ENCODE data around the gene HAT1.
A peak's percentile ranks its signal among the peaks of the same experiment; 100 is the strongest.
"Not testable (repeated sequence)": the region's sequence is repeated elsewhere in the genome, so short reads cannot be mapped to it uniquely, and the experiment has no call there.

HAT1 gene

GRCh38 chr2:171894612-171894947, 27.7 kb upstream of the HAT1 start:
- no peak for DNase-seq
- H3K9me3 Mint-ChIP-seq: no peaks in the 10 kb centered on the region
- peaks cover 18 to 24% of the 10 kb centered on the region in 2 donors for H3K4me1 Mint-ChIP-seq (ENCODE audit: low read depth in 2 of 2)
- peaks cover 7% of the 10 kb centered on the region for H3K36me3 Mint-ChIP-seq (ENCODE audit: insufficient read depth)
- H3K4me3 Mint-ChIP-seq: peak overlapping the region; percentile 97 to 98
- H3K27ac Mint-ChIP-seq: peak overlapping the region; percentile 87 to 91
- no peak for ATAC-seq (replicated peaks)
- no peaks in the 10 kb centered on the region for H3K27me3 Mint-ChIP-seq

GRCh38 chr2:171895786-171896185, 26.5 kb upstream of the HAT1 start:
- Mint-ChIP-seq H3K27ac (no peak overlapping the region), H3K27me3 (no peaks in the 10 kb centered on the region), H3K9me3 (no peaks in the 10 kb centered on the region), H3K36me3 (ENCODE audit: insufficient read depth) (peaks cover 6% of the 10 kb centered on the region), H3K4me1 (ENCODE audit: low read depth in 2 of 2) (peaks cover 13 to 24% of the 10 kb centered on the region in 2 donors), H3K4me3 (peak overlapping the region; percentile 27 to 98)
- DNase-seq (no peak), ATAC-seq (replicated peaks) (no peak)

DNA sequence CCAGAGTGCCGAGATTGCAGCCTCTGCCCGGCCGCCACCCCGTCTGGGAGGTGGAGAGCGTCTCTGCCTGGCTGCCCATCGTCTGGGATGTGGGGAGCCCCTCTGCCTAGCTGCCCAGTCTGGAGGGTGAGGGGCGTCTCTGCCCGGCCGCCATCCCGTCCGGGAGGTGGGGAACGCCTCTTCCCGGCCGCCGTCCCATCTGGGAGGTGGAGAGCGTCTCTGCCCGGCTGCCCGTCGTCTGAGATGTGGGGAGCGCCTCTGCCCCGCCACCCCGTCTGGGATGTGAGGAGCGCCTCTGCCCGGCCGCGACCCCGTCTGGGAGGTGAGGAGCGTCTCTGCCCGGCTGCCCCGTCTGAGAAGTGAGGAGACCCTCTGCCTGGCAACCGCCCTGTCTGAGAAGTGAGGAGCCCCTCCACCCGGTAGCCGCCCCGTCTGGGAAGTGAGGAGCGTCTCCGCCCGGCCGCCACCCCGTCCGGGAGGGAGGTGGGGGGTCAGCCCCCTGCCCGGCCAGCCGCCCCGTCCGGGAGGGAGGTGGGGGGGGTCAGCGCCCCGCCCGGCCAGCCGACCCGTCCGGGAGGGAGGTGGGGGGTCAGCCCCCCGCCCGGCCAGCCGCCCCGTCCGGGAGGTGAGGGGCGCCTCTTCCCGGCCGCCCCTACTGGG, 22.5 kb upstream of the HAT1 start:
- peaks cover 17 to 20% of the 10 kb centered on the region in 2 donors for H3K27me3 Mint-ChIP-seq
- not testable (repeated sequence) for H3K4me3 Mint-ChIP-seq; ATAC-seq (replicated peaks); H3K36me3 Mint-ChIP-seq (ENCODE audit: insufficient read depth); H3K9me3 Mint-ChIP-seq; H3K27ac Mint-ChIP-seq; H3K4me1 Mint-ChIP-seq (ENCODE audit: low read depth in 2 of 2); DNase-seq

GRCh38 chr2:171902840-171903420, 19.3 kb upstream of the HAT1 start:
- Mint-ChIP-seq H3K4me1 (ENCODE audit: low read depth in 2 of 2) (no peaks in the 10 kb centered on the region), H3K9me3 (no peaks in the 10 kb centered on the region), H3K4me3 (no peak overlapping the region), H3K27me3 (peaks cover 27% of the 10 kb centered on the region in 2 donors), H3K36me3 (ENCODE audit: insufficient read depth) (no peaks in the 10 kb centered on the region), H3K27ac (no peak overlapping the region)
- no peak for ATAC-seq (replicated peaks)
- no peak for DNase-seq

DNA sequence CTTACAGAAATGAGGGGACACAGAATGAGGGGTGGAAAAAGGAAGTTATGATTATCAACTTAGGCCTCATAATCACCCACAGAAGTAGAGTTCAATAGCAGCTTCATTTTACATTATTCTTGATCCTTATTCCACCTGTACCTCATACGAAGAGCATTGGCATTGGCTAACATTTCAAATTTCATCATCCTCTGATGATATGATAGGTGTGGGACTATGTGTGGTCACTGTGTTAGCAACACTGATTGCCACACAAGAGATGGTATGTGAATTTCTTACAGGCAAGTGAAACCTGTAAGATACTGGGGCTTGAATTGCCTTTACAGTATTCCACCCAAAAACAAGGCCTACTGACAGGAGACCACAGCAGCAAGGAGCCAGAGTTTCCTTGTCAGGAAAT, 14.0 kb upstream of the HAT1 start:
- ATAC-seq (replicated peaks): no peak
- H3K27me3 Mint-ChIP-seq: peaks cover 21 to 29% of the 10 kb centered on the region in 2 donors
- peaks cover 3% of the 10 kb centered on the region for H3K36me3 Mint-ChIP-seq (ENCODE audit: insufficient read depth)
- DNase-seq: no peak
- no peak overlapping the region for H3K27ac Mint-ChIP-seq
- no peaks in the 10 kb centered on the region for H3K4me1 Mint-ChIP-seq (ENCODE audit: low read depth in 2 of 2)
- no peaks in the 10 kb centered on the region for H3K9me3 Mint-ChIP-seq
- no peak overlapping the region for H3K4me3 Mint-ChIP-seq

- Mint-ChIP-seq H3K27ac (no peak overlapping the region), H3K9me3 (no peaks in the 10 kb centered on the region), H3K27me3 (peaks cover 14 to 18% of the 10 kb centered on the region in 2 donors), H3K4me1 (ENCODE audit: low read depth in 2 of 2) (no peaks in the 10 kb centered on the region), H3K36me3 (ENCODE audit: insufficient read depth) (peaks cover 3% of the 10 kb centered on the region), H3K4me3 (no peak overlapping the region)
- DNase-seq: no peak
- ATAC-seq (replicated peaks): no peak
These were observed 13.0 kb upstream of the HAT1 start for GRCh38 chr2:171909266-171909665.

DNA sequence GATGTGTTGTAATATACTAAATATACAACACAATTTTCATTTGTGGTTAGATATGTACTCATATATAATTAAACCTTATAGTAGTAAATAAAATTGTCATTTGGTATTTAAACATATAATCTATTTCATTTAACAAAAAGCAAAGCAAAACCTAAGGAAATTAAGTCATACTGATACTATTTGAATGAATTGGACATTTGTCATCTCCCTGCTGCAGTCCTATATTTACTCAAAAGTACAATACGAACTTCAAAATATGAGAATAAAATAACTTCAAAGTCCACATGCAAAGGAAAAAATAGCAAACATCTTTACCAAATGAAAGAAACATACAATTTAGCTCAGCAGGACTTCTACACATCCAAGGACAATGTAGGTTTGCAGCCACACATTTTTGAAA, 11.8 kb upstream of the HAT1 start:
- Mint-ChIP-seq H3K27ac (no peak overlapping the region), H3K36me3 (ENCODE audit: insufficient read depth) (peaks cover 3% of the 10 kb centered on the region), H3K4me3 (no peak overlapping the region), H3K9me3 (no peaks in the 10 kb centered on the region), H3K4me1 (ENCODE audit: low read depth in 2 of 2) (no peaks in the 10 kb centered on the region), H3K27me3 (peaks cover 2 to 7% of the 10 kb centered on the region in 2 donors)
- DNase-seq (no peak), ATAC-seq (replicated peaks) (no peak)

GRCh38 chr2:171913517-171913916, 8.7 kb upstream of the HAT1 start:
- H3K4me3 Mint-ChIP-seq: no peak overlapping the region
- no peaks in the 10 kb centered on the region for H3K4me1 Mint-ChIP-seq (ENCODE audit: low read depth in 2 of 2)
- no peak for ATAC-seq (replicated peaks)
- H3K27me3 Mint-ChIP-seq: peaks cover 0 to 7% of the 10 kb centered on the region in 2 donors
- H3K9me3 Mint-ChIP-seq: no peaks in the 10 kb centered on the region
- DNase-seq: no peak
- H3K36me3 Mint-ChIP-seq (ENCODE audit: insufficient read depth): peaks cover 3% of the 10 kb centered on the region
- H3K27ac Mint-ChIP-seq: no peak overlapping the region

GRCh38 chr2:171919453-171919852, 2.8 kb upstream of the HAT1 start:
- Mint-ChIP-seq H3K9me3 (no peaks in the 10 kb centered on the region), H3K27ac (no peak overlapping the region), H3K4me3 (no peak overlapping the region), H3K4me1 (ENCODE audit: low read depth in 2 of 2) (peaks cover 11 to 18% of the 10 kb centered on the region in 2 donors), H3K36me3 (ENCODE audit: insufficient read depth) (peaks cover 12% of the 10 kb centered on the region), H3K27me3 (no peaks in the 10 kb centered on the region)
- DNase-seq (no peak), ATAC-seq (replicated peaks) (no peak)

DNA sequence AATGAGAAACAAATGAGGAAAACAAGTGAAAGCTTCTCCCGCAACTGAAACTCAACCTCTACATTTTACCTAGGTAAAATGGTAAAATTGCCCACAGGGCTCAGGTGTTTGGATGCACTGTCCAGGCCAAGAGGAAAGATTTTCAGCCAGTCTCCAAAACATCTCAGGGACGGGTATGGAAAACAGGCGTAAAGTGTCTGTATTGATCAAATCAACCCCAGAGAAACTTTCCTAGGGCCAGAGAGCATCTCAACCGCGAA, 361 bp upstream of the HAT1 start:
- DNase-seq (no peak), ATAC-seq (replicated peaks) (peak; percentile 11)
- H3K9me3 Mint-ChIP-seq: no peaks in the 10 kb centered on the region
- peak overlapping the region; percentile 92 to 96 for H3K4me3 Mint-ChIP-seq
- H3K27me3 Mint-ChIP-seq: no peaks in the 10 kb centered on the region
- peaks cover 24% of the 10 kb centered on the region for H3K36me3 Mint-ChIP-seq (ENCODE audit: insufficient read depth)
- peak overlapping the region; percentile 97 for H3K27ac Mint-ChIP-seq
- H3K4me1 Mint-ChIP-seq (ENCODE audit: low read depth in 2 of 2): peaks cover 15 to 26% of the 10 kb centered on the region in 2 donors

DNA sequence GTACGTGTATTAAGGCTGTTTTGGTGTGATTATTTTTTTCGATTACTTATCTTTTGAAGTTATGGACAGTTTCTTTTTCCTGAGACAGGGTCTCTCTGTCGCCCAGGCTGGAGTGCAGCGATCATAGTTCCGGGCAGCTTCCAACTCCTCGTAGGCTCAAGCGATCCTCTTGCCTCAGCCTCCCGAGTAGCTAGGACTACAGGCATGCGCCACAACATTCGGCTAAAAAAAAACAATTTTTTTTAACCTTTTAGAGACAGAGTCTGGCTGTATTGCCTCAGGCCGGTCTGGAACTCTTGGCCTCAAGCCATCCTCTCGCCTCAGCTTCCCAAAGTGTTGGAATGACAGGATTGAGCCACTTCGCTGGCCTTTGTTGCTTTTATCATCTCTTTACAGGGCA, 945 bp downstream of the HAT1 start:
- H3K27ac Mint-ChIP-seq: peak overlapping the region; percentile 97
- H3K27me3 Mint-ChIP-seq: no peaks in the 10 kb centered on the region
- peaks cover 24% of the 10 kb centered on the region for H3K36me3 Mint-ChIP-seq (ENCODE audit: insufficient read depth)
- no peaks in the 10 kb centered on the region for H3K9me3 Mint-ChIP-seq
- peak overlapping the region; percentile 92 to 96 for H3K4me3 Mint-ChIP-seq
- ATAC-seq (replicated peaks) (no peak), DNase-seq (no peak)
- peaks cover 18 to 31% of the 10 kb centered on the region in 2 donors for H3K4me1 Mint-ChIP-seq (ENCODE audit: low read depth in 2 of 2)

DNA sequence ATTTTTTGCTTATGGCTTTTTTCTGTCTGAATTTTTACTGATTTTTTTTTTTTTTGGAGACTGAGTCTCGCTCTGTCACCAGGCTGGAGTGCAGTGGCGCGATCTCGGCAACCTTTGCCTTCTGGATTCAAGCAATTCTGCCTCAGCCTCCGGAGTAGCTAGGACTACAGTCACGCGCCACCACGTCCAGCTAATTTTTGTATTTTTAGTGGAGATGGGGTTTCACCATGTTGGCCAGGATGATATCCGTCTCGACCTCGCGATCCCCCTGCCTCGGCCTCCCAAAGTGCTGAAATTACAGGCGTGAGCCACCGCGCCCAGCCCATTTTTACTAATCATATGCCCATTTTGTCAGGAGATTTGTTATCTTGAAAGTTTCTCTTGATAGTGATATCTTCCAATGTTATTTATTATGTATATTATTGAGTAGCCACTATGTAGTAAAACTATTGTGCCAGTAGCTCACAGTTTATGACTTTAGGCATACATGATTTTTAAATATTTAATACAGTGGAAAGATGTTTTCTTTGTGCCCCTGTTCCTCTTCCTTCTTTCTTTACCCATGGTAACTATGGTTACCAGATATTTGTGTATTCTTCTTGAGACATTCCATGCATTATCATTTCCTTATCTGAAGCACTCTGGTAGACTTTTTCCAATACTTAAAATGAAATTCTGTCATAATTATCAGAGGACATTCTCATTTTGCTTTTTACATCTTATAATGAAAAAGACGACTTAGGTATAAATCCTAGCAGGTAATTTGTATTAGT, 2.1 kb downstream of the HAT1 start:
- Mint-ChIP-seq H3K27ac (peak overlapping the region in 1 of 2 donors; percentile 97), H3K27me3 (no peaks in the 10 kb centered on the region), H3K36me3 (ENCODE audit: insufficient read depth) (peaks cover 26% of the 10 kb centered on the region)

DNA sequence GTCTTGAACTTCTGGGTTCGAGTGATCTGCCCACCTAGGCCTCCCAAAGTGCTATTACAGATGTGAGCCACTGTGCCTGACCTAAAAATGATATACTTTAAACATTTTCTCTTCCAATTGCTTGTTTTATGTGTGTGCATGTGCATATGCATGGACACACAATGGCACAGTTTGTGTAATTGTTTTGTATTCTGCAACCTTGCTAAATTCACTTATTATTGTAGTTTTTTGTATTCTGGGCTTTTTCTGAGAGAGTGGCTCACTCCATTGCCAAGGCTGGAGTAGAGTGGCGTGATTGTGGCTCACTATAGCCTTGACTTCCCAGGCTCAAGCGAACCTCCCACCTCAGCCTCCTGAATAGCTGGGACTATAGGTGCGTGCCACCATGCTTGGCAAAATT, 8.1 kb downstream of the HAT1 start:
- Mint-ChIP-seq H3K4me3 (no peak overlapping the region), H3K27ac (no peak overlapping the region), H3K9me3 (no peaks in the 10 kb centered on the region), H3K27me3 (no peaks in the 10 kb centered on the region), H3K36me3 (ENCODE audit: insufficient read depth) (peaks cover 27% of the 10 kb centered on the region), H3K4me1 (ENCODE audit: low read depth in 2 of 2) (peaks cover 21 to 48% of the 10 kb centered on the region in 2 donors)
- no peak for ATAC-seq (replicated peaks)
- DNase-seq: no peak

More for the DNA sequence above, 2.1 kb downstream of the HAT1 start:
- DNase-seq (no peak), ATAC-seq (replicated peaks) (no peak)
- Mint-ChIP-seq H3K4me3 (peak overlapping the region; percentile 24 to 96), H3K4me1 (ENCODE audit: low read depth in 2 of 2) (peaks cover 21 to 42% of the 10 kb centered on the region in 2 donors), H3K9me3 (no peaks in the 10 kb centered on the region)
